Measurements from ENCODE around the gene GIPC2.

- TF ChIP-seq GATA2 (IDR thresholded peaks at IDR 0.05; ENCODE audit: low read depth, low read length) = no peak
- TF ChIP-seq GATA3 (IDR thresholded peaks at IDR 0.05; ENCODE audit: low read depth, low read length) = no peak
These were observed 122.5 kb downstream of the GIPC2 start for GRCh38 chr1:78168306-78168705.

Measured in SH-SY5Y (cell line).